GM21723 (cell line): ENCODE results near the gene MIAT.

ENCODE experiments used
- ATAC-seq: cut with Tn5 transposase; IDR thresholded peaks from one replicate; pipeline ENCODE4 v1.9.1; 2021; ENCODE audit warnings: mild to moderate bottlenecking, moderate library complexity; ENCODE audit not compliant: unreplicated experiment

The MIAT gene

GRCh38 chr22:26724414-26724813 is 67.0 kb downstream of the MIAT start:
- ATAC-seq, result no peak

GRCh38 chr22:26725012-26725676 is 67.8 kb downstream of the MIAT start:
- no peak for ATAC-seq
